Measurements from ENCODE around the gene HOXA1.

Gene HOXA1

DNA sequence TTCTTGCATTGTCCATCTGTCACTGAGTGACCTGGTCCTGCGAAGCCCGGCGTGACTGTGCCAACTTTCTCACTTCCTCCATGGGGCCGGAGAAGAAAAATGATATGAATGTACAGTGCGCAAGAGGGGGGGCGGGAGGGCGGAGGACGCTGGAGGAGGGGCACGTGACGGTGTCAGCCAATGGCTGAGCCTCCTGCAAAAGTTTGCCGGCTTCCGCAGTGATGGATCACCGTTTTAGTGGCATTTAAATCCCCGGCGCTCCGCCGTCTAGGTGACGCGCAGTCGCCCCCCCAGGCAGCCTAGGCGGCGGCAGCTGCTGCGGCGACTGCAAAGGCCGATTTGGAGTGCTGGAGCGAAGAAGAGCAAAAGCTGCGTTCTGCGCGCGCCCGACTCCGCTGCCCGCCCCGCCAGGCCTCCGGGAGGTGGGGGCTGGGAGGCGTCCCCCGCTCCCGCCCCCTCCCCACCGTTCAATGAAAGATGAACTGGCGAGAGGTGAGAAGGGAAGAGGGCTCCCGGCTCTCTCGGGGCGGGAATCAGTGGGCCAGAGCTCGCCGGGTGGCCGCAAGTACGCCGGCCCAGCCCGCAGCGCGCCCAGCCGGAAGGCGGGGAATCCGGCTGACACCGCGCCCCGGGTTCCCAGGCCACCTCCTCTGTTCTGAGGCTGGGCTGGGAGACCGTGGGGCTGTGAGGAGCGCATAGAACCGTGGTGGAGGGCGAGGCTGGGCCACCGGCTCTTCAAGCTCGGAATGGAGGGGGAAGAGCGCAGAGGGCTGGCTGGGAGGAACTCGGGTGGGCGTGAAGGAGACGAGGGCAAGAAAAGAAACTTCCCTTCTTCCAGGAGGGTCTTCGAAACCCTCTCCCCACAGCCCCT lies at the start of gene HOXA1:
HOXA1 (minus strand) TSS at position 104 of the 871 bp plus-strand sequence; CDS start at position 16, 88 bp downstream.
- H3F3A ChIP-seq (ENCODE audit: insufficient read depth, low read length), result 0 out of 2 replicates have a peak, but pooled peaks cover 6% of the 10 kb centered on the region
- no peak within 1 kb of the TSS for H3K27ac ChIP-seq (ENCODE audit: low read depth, low read length, poor library complexity, severe bottlenecking)
- H3K9ac ChIP-seq (ENCODE audit: low read length), result peak within 1 kb of the TSS; percentile 77
- TF ChIP-seq EZH2 (IDR thresholded peaks at IDR 0.05; ENCODE audit: borderline replicate concordance, low read length), result no peak
- TF ChIP-seq, protein P1, sequence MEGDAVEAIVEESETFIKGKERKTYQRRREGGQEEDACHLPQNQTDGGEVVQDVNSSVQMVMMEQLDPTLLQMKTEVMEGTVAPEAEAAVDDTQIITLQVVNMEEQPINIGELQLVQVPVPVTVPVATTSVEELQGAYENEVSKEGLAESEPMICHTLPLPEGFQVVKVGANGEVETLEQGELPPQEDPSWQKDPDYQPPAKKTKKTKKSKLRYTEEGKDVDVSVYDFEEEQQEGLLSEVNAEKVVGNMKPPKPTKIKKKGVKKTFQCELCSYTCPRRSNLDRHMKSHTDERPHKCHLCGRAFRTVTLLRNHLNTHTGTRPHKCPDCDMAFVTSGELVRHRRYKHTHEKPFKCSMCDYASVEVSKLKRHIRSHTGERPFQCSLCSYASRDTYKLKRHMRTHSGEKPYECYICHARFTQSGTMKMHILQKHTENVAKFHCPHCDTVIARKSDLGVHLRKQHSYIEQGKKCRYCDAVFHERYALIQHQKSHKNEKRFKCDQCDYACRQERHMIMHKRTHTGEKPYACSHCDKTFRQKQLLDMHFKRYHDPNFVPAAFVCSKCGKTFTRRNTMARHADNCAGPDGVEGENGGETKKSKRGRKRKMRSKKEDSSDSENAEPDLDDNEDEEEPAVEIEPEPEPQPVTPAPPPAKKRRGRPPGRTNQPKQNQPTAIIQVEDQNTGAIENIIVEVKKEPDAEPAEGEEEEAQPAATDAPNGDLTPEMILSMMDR (IDR thresholded peaks at IDR 0.05; ENCODE audit: low read length), result no peak
- H3K9me2 ChIP-seq (ENCODE audit: low read depth, low read length), result no peaks in the 10 kb centered on the region
- H4K20me1 ChIP-seq (ENCODE audit: insufficient read depth, low read length), result no peaks in the 10 kb centered on the region
- no peaks in the 10 kb centered on the region for H3K79me2 ChIP-seq (ENCODE audit: insufficient read depth, low read length)
- no peaks in the 10 kb centered on the region for H3K9me3 ChIP-seq (ENCODE audit: low read length)
- peak within 1 kb of the TSS; percentile 92 for H3K4me2 ChIP-seq (ENCODE audit: low read length)
- no peaks in the 10 kb centered on the region for H3K27me3 ChIP-seq (ENCODE audit: insufficient read depth, low read length)
- peak within 1 kb of the TSS; percentile 80 for H2AFZ ChIP-seq (ENCODE audit: low read length)
- H3K36me3 ChIP-seq (ENCODE audit: insufficient read depth, low read length), result peaks cover 4% of the 10 kb centered on the region; the same call in 1 of the 2 replicates
- peak within 1 kb of the TSS; percentile 86 for H3K4me3 ChIP-seq (ENCODE audit: low read depth, low read length, poor library complexity, severe bottlenecking)
- H3K4me1 ChIP-seq (ENCODE audit: insufficient read depth, low read length, severe bottlenecking), result peaks cover 17% of the 10 kb centered on the region

DNA sequence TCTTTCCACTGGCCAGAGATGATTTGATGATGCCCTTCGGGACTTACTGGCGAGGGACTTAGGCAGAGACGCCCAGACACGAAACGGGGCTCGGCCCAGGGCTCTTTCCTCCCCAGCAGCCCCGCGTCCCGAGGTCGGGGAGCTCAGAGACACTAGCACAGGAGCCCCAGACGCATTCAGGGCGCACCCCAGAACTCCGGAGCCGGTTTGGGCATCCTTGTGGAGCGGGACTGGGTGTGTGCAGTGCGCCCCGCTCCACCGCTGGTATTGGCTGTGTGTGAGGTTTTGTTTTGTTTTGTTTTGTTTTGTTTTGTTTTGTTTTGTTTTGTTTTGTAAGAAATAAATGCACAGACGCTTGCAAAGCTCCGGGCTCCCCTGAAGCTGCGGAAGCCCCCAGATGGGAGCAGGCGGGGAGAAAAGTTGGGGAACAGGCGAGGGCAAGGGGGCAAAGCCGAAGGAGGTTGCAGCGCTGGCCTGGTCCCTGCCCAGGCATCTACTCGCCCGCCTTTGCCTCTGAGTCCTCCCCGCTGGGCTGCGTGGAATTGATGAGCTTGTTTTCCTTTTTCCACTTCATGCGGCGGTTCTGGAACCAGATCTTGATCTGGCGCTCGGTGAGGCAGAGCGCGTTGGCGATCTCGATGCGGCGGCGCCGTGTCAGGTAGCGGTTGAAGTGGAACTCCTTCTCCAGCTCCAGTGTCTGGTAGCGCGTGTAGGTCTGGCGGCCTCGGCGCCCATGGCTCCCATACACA lies 49.5 kb upstream of the HOXA1 start:
- Histone ChIP-seq H3K9me2 (ENCODE audit: low read depth, low read length) (no peaks in the 10 kb centered on the region), H4K20me1 (ENCODE audit: insufficient read depth, low read length) (no peaks in the 10 kb centered on the region), H3K36me3 (ENCODE audit: insufficient read depth, low read length) (no peaks in the 10 kb centered on the region), H3K9me3 (ENCODE audit: low read length) (no peaks in the 10 kb centered on the region), H3K4me2 (ENCODE audit: low read length) (no peak overlapping the region; the same call in 1 of the 2 replicates), H3K4me3 (ENCODE audit: low read depth, low read length, poor library complexity, severe bottlenecking) (no peak overlapping the region), H3F3A (ENCODE audit: insufficient read depth, low read length) (no peaks in the 10 kb centered on the region), H2AFZ (ENCODE audit: low read length) (no peak overlapping the region), H3K27ac (ENCODE audit: low read depth, low read length, poor library complexity, severe bottlenecking) (no peak overlapping the region), H3K79me2 (ENCODE audit: insufficient read depth, low read length) (no peaks in the 10 kb centered on the region), H3K27me3 (ENCODE audit: insufficient read depth, low read length) (peaks cover 16% of the 10 kb centered on the region; the same call in 1 of the 2 replicates), H3K4me1 (ENCODE audit: insufficient read depth, low read length, severe bottlenecking) (peaks cover 55% of the 10 kb centered on the region), H3K9ac (ENCODE audit: low read length) (no peak overlapping the region)
- TF ChIP-seq EZH2 (IDR thresholded peaks at IDR 0.05; ENCODE audit: borderline replicate concordance, low read length), result no peak
- TF ChIP-seq, protein P1 (IDR thresholded peaks at IDR 0.05; ENCODE audit: low read length), result no peak

DNA sequence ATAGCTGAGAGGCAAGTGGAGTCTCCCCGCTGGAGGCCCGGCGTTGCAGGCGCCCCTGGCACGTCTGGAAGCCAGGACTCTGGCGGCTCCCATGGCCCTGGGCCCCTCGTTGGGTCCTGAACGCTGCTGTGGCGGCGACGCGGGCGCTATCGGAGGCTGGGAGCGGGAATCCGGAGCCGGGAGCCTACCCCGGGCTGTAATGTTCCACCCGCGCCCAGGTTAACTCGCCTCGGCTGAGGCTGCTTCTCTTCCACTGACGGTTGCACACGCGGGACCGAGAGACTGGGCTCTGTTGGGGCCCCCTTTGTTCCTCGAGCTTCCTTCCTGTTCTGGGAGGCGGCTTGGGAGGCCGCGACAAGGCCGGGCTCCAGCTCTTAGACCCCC lies 49.0 kb upstream of the HOXA1 start:
- Histone ChIP-seq H3K4me2 (ENCODE audit: low read length) (no peak overlapping the region), H3K27ac (ENCODE audit: low read depth, low read length, poor library complexity, severe bottlenecking) (no peak overlapping the region), H2AFZ (ENCODE audit: low read length) (no peak overlapping the region), H3K27me3 (ENCODE audit: insufficient read depth, low read length) (peaks cover 16% of the 10 kb centered on the region; the same call in 1 of the 2 replicates), H3K36me3 (ENCODE audit: insufficient read depth, low read length) (no peaks in the 10 kb centered on the region), H4K20me1 (ENCODE audit: insufficient read depth, low read length) (no peaks in the 10 kb centered on the region), H3K9me2 (ENCODE audit: low read depth, low read length) (no peaks in the 10 kb centered on the region), H3K9me3 (ENCODE audit: low read length) (no peaks in the 10 kb centered on the region), H3K4me1 (ENCODE audit: insufficient read depth, low read length, severe bottlenecking) (peaks cover 49% of the 10 kb centered on the region), H3K9ac (ENCODE audit: low read length) (no peak overlapping the region), H3K4me3 (ENCODE audit: low read depth, low read length, poor library complexity, severe bottlenecking) (no peak overlapping the region), H3F3A (ENCODE audit: insufficient read depth, low read length) (no peaks in the 10 kb centered on the region), H3K79me2 (ENCODE audit: insufficient read depth, low read length) (no peaks in the 10 kb centered on the region)
- no peak for TF ChIP-seq EZH2 (IDR thresholded peaks at IDR 0.05; ENCODE audit: borderline replicate concordance, low read length)
- TF ChIP-seq, protein P1 (IDR thresholded peaks at IDR 0.05; ENCODE audit: low read length), result no peak
